Bronchial epithelial cell (primary cell): ENCODE data around the gene ZNF444. TPM values are rescaled to one million over a fixed set of nuclear protein-coding genes. Genes with fewer than 3 reads are reported as not detected.

Source experiments
- DNase-seq: peaks from one replicate; pipeline ENCODE4 v3.0.0-alpha.2; 2010; ENCODE audit warnings: low read depth
- FAIRE-seq: peaks from 2 replicates; lab custom pipeline; 2011; peaks lifted over from hg19 to GRCh38; lab: Jason Lieb, UNC
- H3K27me3 ChIP-seq: 2 replicates; pipeline ENCODE4 v1.5.1; 2011; ENCODE audit warnings: low read length; ENCODE audit not compliant: control insufficient read depth, insufficient read depth
- H3K36me3 ChIP-seq: 2 replicates; pipeline ENCODE4 v1.5.1; 2011; ENCODE audit warnings: low read length; ENCODE audit not compliant: control insufficient read depth, insufficient read depth
- H3K4me3 ChIP-seq: 2 replicates; pipeline ENCODE4 v1.5.1; 2011; ENCODE audit warnings: mild to moderate bottlenecking, low read depth, low read length, control low read depth
- CTCF ChIP-seq: IDR thresholded peaks from 2 replicates; pipeline ENCODE4 v1.5.1; 2011; ENCODE audit warnings: mild to moderate bottlenecking, moderate library complexity, low read length, control low read depth, inconsistent platforms; ENCODE audit not compliant: insufficient read depth, severe bottlenecking
- total RNA-seq: library from RNA; depleted of rRNA; stranded (reverse); fragments of >200 nt; gene quantifications from 2 replicates; pipeline ENCODE4 v1.2.1, GENCODE V29; 2014

Gene ZNF444
- total RNA-seq, 1 donor from 2014 or later, result 4.2 TPM

GRCh38 chr19:56138069-56138468, 3.0 kb upstream of the ZNF444 start:
- no peaks in the 10 kb centered on the region for H3K27me3 ChIP-seq
- DNase-seq (peak; percentile 37), FAIRE-seq (no peak)
- no peak overlapping the region for H3K4me3 ChIP-seq
- no peak for TF ChIP-seq CTCF
- H3K36me3 ChIP-seq, result no peaks in the 10 kb centered on the region

- DNase-seq (no peak), FAIRE-seq (no peak)
- no peak for TF ChIP-seq CTCF
- H3K27me3 ChIP-seq, result no peaks in the 10 kb centered on the region
- peak overlapping the region; percentile 70 for H3K4me3 ChIP-seq
- no peaks in the 10 kb centered on the region for H3K36me3 ChIP-seq
These were observed 1.1 kb upstream of the ZNF444 start for GRCh38 chr19:56139847-56140582.

- no peak for DNase-seq
- Histone ChIP-seq H3K36me3 (peaks cover 3% of the 10 kb centered on the region), H3K27me3 (no peaks in the 10 kb centered on the region), H3K4me3 (peak overlapping the region; percentile 70)
- no peak for FAIRE-seq
- no peak for TF ChIP-seq CTCF
These were observed 418 bp downstream of the ZNF444 start for GRCh38 chr19:56141417-56141993.

GRCh38 chr19:56142087-56142787, 1.1 kb downstream of the ZNF444 start:
- DNase-seq (no peak), FAIRE-seq (no peak)
- peak overlapping the region; percentile 70 for H3K4me3 ChIP-seq
- H3K36me3 ChIP-seq, result peaks cover 4% of the 10 kb centered on the region
- no peak for TF ChIP-seq CTCF
- H3K27me3 ChIP-seq, result no peaks in the 10 kb centered on the region

GRCh38 chr19:56142897-56143434, 1.9 kb downstream of the ZNF444 start:
- H3K27me3 ChIP-seq, result no peaks in the 10 kb centered on the region
- FAIRE-seq, result no peak
- H3K36me3 ChIP-seq, result peaks cover 9% of the 10 kb centered on the region
- DNase-seq, result no peak
- H3K4me3 ChIP-seq, result no peak overlapping the region
- TF ChIP-seq CTCF, result no peak
